HepG2 (cell line): ENCODE measurements around the gene C2orf42. TPM values are rescaled to one million over a fixed set of nuclear protein-coding genes. Genes with fewer than 3 reads are reported as not detected.

Experiments used
- ARNTL ChIP-seq: sonication (generic); formaldehyde crosslinking; IDR thresholded peaks from 2 replicates; pipeline ENCODE4 v1.4.0; 2020; ENCODE audit warnings: mild to moderate bottlenecking, missing genetic modification reagents
- ETV6 ChIP-seq: sonication (generic); formaldehyde crosslinking; conservative IDR thresholded peaks from 2 replicates; pipeline ENCODE4 v1.4.0; 2020; ENCODE audit warnings: missing genetic modification reagents
- FOSL2 ChIP-seq: sonication (generic); formaldehyde crosslinking; IDR thresholded peaks from 2 replicates; pipeline ENCODE4 v1.4.0; 2020; ENCODE audit warnings: missing genetic modification reagents
- FOXJ3 ChIP-seq: sonication (generic); formaldehyde crosslinking; IDR thresholded peaks from 2 replicates; pipeline ENCODE4 v1.4.0; 2020; ENCODE audit warnings: missing genetic modification reagents, mild to moderate bottlenecking, borderline replicate concordance
- KLF9 ChIP-seq: IDR thresholded peaks from 2 replicates; pipeline ENCODE4 v1.6.1; 2016; ENCODE audit warnings: low read depth
- KMT2B ChIP-seq: IDR thresholded peaks from 2 replicates; pipeline ENCODE4 v1.6.1; 2016; ENCODE audit warnings: missing genetic modification reagents, missing compliant biosample characterization
- NRL ChIP-seq: sonication (generic); formaldehyde crosslinking; IDR thresholded peaks from 2 replicates; pipeline ENCODE4 v1.5.0; 2020; ENCODE audit warnings: missing genetic modification reagents, mild to moderate bottlenecking, moderate library complexity, borderline replicate concordance
- RFX3 ChIP-seq: IDR thresholded peaks from 2 replicates; pipeline ENCODE4 v1.6.1; 2016; ENCODE audit warnings: missing biosample characterization, missing genetic modification reagents
- RNF2 ChIP-seq: fragments of 450-650 bp; conservative IDR thresholded peaks from 2 replicates; pipeline ENCODE4 v1.6.1; 2016; ENCODE audit warnings: low read depth
- SSRP1 ChIP-seq: IDR thresholded peaks from 2 replicates; pipeline ENCODE4 v1.6.1; 2016; ENCODE audit warnings: control low read depth
- TEAD2 ChIP-seq: sonication (generic); formaldehyde crosslinking; IDR thresholded peaks from 2 replicates; pipeline ENCODE4 v1.9.0; 2021; ENCODE audit warnings: missing genetic modification reagents
- ZEB1 ChIP-seq: IDR thresholded peaks from 2 replicates; pipeline ENCODE4 v1.6.1; 2012; ENCODE audit warnings: mild to moderate bottlenecking, low read depth, inconsistent platforms; ENCODE audit not compliant: insufficient replicate concordance
- ZFAT ChIP-seq: sonication (generic); formaldehyde crosslinking; conservative IDR thresholded peaks from 2 replicates; pipeline ENCODE4 v1.8.1; 2023; ENCODE audit warnings: missing genetic modification reagents, inconsistent platforms
- ZNF263 ChIP-seq: sonication (generic); formaldehyde crosslinking; IDR thresholded peaks from 2 replicates; pipeline ENCODE4 v1.4.0; 2020; ENCODE audit warnings: missing genetic modification reagents
- ZNF670 ChIP-seq: sonication (generic); formaldehyde crosslinking; IDR thresholded peaks from 2 replicates; pipeline ENCODE4 v1.8.0; 2022; ENCODE audit warnings: mild to moderate bottlenecking, missing genetic modification reagents, borderline replicate concordance
- polyA plus RNA-seq, 8 experiments: library from polyadenylated mRNA; depleted of rRNA in 3 of 8; stranded (reverse) in 7 of 8; unstranded in 1 of 8; fragments of >200 nt; fragmentation: Illumina TruSeq in 4 of 8; extraction: Trizol in 4 of 8; gene quantifications; 2 replicates each; pipeline versions ENCODE4 v1.2.1 to v1.2.3, GENCODE V29; 2011 to 2016; ENCODE audit warnings: low read depth in 4 of 8, missing spikeins in 1 of 8, mixed read lengths in 1 of 8; ENCODE audit not compliant: insufficient read depth in 1 of 8
- total RNA-seq, 5 experiments: library from RNA; depleted of rRNA; stranded (reverse); fragments of >200 nt; fragmentation: Illumina TruSeq; extraction: Trizol; gene quantifications; 2 replicates each; pipeline ENCODE4 v1.2.3, GENCODE V29; 2016; ENCODE audit warnings: low read depth in 1 of 5
- TF ChIP-seq, protein P1 (sequence below): IDR thresholded peaks from 2 replicates; pipeline ENCODE4 v1.6.1; 2016; ENCODE audit warnings: mild to moderate bottlenecking
- TF ChIP-seq, protein P2 (sequence below): sonication (generic); formaldehyde crosslinking; IDR thresholded peaks from 2 replicates; pipeline ENCODE4 v1.5.1; 2020; ENCODE audit warnings: mild to moderate bottlenecking, missing genetic modification reagents, borderline replicate concordance
- TF ChIP-seq, protein P3 (sequence below): sonication (generic); formaldehyde crosslinking; IDR thresholded peaks from 2 replicates; pipeline ENCODE4 v1.5.0; 2020; ENCODE audit warnings: mild to moderate bottlenecking, missing genetic modification reagents

The C2orf42 gene
- total and polyA plus RNA-seq, 2 of the 13 experiments (the other 11 are each of a cell fraction or from before 2014, with no cell fraction given): 9.3 to 9.9 TPM

DNA sequence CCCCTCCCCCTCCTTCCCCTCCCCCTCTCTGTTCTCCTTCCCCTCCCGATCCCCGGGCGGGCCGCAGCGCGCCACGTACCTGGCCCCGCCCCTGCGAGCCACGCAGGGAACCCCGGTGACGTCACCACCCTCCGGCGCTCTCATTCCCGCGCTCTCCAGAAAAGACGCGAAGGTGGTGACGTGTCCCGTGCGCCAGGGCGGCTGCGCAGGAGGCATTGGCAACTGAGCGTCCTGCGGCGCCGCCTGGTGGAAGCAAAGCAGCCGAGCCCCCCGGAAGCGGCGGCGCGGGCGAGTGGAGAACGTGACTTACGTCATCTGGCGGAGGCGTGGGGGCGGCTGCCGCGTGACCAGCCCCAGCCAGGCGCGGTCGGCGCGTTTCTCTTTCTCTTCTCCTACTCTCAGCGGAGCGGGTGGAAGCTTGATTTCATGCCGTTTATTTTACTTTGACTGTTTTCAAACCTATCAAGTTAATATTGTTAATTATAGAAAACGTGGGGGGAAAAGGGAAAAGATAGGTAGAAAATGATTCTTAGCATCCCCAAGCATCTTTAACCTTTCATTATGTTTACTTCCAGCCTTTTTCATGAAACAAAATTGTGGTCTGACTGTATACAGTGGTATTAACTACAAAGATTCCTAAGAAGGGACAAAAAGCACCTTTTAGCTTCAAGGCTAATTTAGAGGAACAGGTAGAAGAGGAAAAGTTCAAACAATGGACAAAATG lies 48.1 kb downstream of the C2orf42 start (continued):
- TF ChIP-seq, protein P1, sequence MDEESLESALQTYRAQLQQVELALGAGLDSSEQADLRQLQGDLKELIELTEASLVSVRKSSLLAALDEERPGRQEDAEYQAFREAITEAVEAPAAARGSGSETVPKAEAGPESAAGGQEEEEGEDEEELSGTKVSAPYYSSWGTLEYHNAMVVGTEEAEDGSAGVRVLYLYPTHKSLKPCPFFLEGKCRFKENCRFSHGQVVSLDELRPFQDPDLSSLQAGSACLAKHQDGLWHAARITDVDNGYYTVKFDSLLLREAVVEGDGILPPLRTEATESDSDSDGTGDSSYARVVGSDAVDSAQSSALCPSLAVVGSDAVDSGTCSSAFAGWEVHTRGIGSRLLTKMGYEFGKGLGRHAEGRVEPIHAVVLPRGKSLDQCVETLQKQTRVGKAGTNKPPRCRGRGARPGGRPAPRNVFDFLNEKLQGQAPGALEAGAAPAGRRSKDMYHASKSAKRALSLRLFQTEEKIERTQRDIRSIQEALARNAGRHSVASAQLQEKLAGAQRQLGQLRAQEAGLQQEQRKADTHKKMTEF (CRISPR knock-in tag): peak; percentile 95
- TF ChIP-seq RFX3 (CRISPR knock-in tag) (peak; percentile 51), ARNTL (CRISPR knock-in tag) (peak; percentile 100), ETV6 (CRISPR knock-in tag) (peak; percentile 63), TEAD2 (CRISPR knock-in tag) (no peak), ZNF670 (CRISPR knock-in tag) (peak; percentile 62; the same call in 1 of the 2 replicates), FOXJ3 (CRISPR knock-in tag) (peak; percentile 94), KLF9 (CRISPR knock-in tag) (peak; percentile 95), SSRP1 (CRISPR knock-in tag) (no peak; the same call in 1 of the 2 replicates), RNF2 (peak; percentile 14; the same call in 1 of the 2 replicates), ZEB1 (peak; percentile 59), FOSL2 (CRISPR knock-in tag) (peak; percentile 94), ZFAT (CRISPR knock-in tag) (no peak; the same call in 1 of the 2 replicates), KMT2B (CRISPR knock-in tag) (peak; percentile 94; the same call in 1 of the 2 replicates), NRL (peak; percentile 63; the same call in 1 of the 2 replicates), ZNF263 (CRISPR knock-in tag) (no peak)
- TF ChIP-seq, protein P2, sequence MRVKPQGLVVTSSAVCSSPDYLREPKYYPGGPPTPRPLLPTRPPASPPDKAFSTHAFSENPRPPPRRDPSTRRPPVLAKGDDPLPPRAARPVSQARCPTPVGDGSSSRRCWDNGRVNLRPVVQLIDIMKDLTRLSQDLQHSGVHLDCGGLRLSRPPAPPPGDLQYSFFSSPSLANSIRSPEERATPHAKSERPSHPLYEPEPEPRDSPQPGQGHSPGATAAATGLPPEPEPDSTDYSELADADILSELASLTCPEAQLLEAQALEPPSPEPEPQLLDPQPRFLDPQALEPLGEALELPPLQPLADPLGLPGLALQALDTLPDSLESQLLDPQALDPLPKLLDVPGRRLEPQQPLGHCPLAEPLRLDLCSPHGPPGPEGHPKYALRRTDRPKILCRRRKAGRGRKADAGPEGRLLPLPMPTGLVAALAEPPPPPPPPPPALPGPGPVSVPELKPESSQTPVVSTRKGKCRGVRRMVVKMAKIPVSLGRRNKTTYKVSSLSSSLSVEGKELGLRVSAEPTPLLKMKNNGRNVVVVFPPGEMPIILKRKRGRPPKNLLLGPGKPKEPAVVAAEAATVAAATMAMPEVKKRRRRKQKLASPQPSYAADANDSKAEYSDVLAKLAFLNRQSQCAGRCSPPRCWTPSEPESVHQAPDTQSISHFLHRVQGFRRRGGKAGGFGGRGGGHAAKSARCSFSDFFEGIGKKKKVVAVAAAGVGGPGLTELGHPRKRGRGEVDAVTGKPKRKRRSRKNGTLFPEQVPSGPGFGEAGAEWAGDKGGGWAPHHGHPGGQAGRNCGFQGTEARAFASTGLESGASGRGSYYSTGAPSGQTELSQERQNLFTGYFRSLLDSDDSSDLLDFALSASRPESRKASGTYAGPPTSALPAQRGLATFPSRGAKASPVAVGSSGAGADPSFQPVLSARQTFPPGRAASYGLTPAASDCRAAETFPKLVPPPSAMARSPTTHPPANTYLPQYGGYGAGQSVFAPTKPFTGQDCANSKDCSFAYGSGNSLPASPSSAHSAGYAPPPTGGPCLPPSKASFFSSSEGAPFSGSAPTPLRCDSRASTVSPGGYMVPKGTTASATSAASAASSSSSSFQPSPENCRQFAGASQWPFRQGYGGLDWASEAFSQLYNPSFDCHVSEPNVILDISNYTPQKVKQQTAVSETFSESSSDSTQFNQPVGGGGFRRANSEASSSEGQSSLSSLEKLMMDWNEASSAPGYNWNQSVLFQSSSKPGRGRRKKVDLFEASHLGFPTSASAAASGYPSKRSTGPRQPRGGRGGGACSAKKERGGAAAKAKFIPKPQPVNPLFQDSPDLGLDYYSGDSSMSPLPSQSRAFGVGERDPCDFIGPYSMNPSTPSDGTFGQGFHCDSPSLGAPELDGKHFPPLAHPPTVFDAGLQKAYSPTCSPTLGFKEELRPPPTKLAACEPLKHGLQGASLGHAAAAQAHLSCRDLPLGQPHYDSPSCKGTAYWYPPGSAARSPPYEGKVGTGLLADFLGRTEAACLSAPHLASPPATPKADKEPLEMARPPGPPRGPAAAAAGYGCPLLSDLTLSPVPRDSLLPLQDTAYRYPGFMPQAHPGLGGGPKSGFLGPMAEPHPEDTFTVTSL (CRISPR knock-in tag): peak; percentile 79; the same call in 1 of the 2 replicates
- TF ChIP-seq, protein P3, sequence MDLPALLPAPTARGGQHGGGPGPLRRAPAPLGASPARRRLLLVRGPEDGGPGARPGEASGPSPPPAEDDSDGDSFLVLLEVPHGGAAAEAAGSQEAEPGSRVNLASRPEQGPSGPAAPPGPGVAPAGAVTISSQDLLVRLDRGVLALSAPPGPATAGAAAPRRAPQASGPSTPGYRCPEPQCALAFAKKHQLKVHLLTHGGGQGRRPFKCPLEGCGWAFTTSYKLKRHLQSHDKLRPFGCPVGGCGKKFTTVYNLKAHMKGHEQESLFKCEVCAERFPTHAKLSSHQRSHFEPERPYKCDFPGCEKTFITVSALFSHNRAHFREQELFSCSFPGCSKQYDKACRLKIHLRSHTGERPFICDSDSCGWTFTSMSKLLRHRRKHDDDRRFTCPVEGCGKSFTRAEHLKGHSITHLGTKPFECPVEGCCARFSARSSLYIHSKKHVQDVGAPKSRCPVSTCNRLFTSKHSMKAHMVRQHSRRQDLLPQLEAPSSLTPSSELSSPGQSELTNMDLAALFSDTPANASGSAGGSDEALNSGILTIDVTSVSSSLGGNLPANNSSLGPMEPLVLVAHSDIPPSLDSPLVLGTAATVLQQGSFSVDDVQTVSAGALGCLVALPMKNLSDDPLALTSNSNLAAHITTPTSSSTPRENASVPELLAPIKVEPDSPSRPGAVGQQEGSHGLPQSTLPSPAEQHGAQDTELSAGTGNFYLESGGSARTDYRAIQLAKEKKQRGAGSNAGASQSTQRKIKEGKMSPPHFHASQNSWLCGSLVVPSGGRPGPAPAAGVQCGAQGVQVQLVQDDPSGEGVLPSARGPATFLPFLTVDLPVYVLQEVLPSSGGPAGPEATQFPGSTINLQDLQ (CRISPR knock-in tag): no peak
